Measurements from ENCODE around the gene RECK.
"Not testable (repeated sequence)": the region's sequence is repeated elsewhere in the genome, so short reads cannot be mapped to it uniquely, and the experiment has no call there.

RECK gene

DNA sequence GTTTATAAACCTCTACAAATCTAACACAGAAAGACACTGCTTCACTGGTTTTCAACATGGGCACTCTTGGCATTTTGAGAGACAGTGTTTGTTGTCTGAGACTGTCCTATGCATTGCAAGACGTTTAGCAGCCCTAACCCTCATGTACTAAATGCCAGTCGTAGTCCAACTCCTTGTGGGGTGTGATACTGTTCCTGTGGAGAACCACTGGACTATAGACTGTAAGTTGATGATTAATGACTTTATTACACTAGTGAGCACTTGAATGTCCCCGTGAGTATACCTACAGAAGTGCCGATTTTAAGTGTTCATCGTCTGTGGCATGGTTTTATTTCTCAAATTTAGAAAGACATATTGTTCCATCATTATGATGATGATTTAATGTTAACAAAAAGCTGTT is 46.2 kb downstream of the RECK start:
- TF ChIP-seq FOXA1 (IDR thresholded peaks at IDR 0.05) = no peak
- TF ChIP-seq NFRKB (IDR thresholded peaks at IDR 0.05) = no peak
- no peak for TF ChIP-seq ELF4 (IDR thresholded peaks at IDR 0.05)
- no peak for TF ChIP-seq FOXM1 (IDR thresholded peaks at IDR 0.05; ENCODE audit: borderline replicate concordance)
- no peak for TF ChIP-seq TARDBP (IDR thresholded peaks at IDR 0.05)
- TF ChIP-seq SP1 (IDR thresholded peaks at IDR 0.05) = no peak
- TF ChIP-seq, protein P1, sequence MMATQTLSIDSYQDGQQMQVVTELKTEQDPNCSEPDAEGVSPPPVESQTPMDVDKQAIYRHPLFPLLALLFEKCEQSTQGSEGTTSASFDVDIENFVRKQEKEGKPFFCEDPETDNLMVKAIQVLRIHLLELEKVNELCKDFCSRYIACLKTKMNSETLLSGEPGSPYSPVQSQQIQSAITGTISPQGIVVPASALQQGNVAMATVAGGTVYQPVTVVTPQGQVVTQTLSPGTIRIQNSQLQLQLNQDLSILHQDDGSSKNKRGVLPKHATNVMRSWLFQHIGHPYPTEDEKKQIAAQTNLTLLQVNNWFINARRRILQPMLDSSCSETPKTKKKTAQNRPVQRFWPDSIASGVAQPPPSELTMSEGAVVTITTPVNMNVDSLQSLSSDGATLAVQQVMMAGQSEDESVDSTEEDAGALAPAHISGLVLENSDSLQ (IDR thresholded peaks at IDR 0.05) = no peak
- no peak for TF ChIP-seq L3MBTL2 (conservative IDR thresholded peaks at IDR 0.05)
- no peak for TF ChIP-seq HDGF (IDR thresholded peaks at IDR 0.05; ENCODE audit: borderline replicate concordance)
- no peak for TF ChIP-seq SUZ12 (IDR thresholded peaks at IDR 0.05)
- TF ChIP-seq CTBP1 (IDR thresholded peaks at IDR 0.05; ENCODE audit: borderline replicate concordance) = no peak
- TF ChIP-seq FOXK2 (IDR thresholded peaks at IDR 0.05) = no peak
- no peak for TF ChIP-seq LEF1 (IDR thresholded peaks at IDR 0.05; ENCODE audit: borderline replicate concordance)
- no peak for TF ChIP-seq BHLHE40 (IDR thresholded peaks at IDR 0.05; ENCODE audit: borderline replicate concordance)
- TF ChIP-seq ZNF384 (IDR thresholded peaks at IDR 0.05) = no peak
- TF ChIP-seq ARNT (IDR thresholded peaks at IDR 0.05) = no peak
- POLR2A ChIA-PET = no interaction called here
- DNase-seq (ENCODE audit: extremely low spot score) = no peak
- CTCF ChIA-PET = no interaction called here

DNA sequence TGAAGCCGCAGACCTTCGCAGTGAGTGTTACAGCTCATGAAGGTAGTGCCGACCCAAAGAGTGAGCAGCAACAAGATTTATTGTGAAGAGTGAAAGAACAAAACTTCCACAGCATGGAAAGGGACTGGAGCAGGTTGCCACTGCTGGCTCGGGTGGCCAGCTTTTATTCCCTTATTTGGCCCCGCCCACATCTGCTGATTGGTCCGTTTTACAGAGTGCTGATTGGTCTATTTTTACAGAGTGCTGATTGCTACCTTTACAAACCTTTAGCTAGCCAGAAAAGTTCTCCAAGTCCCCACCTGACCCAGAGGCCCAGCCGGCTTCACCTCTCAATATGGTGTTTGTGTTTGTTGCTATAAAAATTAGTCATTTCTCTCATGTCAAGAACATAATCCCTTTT is 49.7 kb downstream of the RECK start:
- no peak for DNase-seq (ENCODE audit: extremely low spot score)
- TF ChIP-seq TARDBP (IDR thresholded peaks at IDR 0.05) (no peak), L3MBTL2 (conservative IDR thresholded peaks at IDR 0.05) (no peak), ARNT (IDR thresholded peaks at IDR 0.05) (no peak), FOXA1 (IDR thresholded peaks at IDR 0.05) (no peak), CTBP1 (IDR thresholded peaks at IDR 0.05; ENCODE audit: borderline replicate concordance) (no peak), NFRKB (IDR thresholded peaks at IDR 0.05) (no peak), HDGF (IDR thresholded peaks at IDR 0.05; ENCODE audit: borderline replicate concordance) (no peak), ELF4 (IDR thresholded peaks at IDR 0.05) (no peak), FOXM1 (IDR thresholded peaks at IDR 0.05; ENCODE audit: borderline replicate concordance) (no peak), SUZ12 (IDR thresholded peaks at IDR 0.05) (no peak), LEF1 (IDR thresholded peaks at IDR 0.05; ENCODE audit: borderline replicate concordance) (no peak), ZNF384 (IDR thresholded peaks at IDR 0.05) (no peak), BHLHE40 (IDR thresholded peaks at IDR 0.05; ENCODE audit: borderline replicate concordance) (no peak), SP1 (IDR thresholded peaks at IDR 0.05) (no peak), FOXK2 (IDR thresholded peaks at IDR 0.05) (no peak)
- TF ChIP-seq, protein P1 (IDR thresholded peaks at IDR 0.05) = no peak
- CTCF ChIA-PET = no interaction called here
- POLR2A ChIA-PET = no interaction called here

DNA sequence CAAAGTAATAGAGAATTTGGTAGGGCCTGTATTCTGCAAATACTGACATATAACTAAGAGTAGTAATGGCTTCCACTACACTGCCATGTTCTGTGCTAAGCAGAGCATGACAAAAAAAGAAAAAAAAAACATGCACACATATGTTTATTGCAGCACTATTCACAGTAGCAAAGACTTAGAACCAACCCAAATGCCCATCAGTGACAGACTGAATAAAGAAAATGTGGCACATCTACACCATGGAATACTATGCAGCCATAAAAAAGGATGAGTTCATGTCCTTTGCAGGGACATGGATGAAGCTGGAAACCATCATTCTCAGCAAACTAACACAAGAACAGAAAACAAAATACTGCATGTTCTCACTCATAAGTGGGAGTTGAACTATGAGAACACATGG is 50.3 kb downstream of the RECK start:
- POLR2A ChIA-PET; CTCF ChIA-PET; DNase-seq (ENCODE audit: extremely low spot score): not testable (repeated sequence)

DNA sequence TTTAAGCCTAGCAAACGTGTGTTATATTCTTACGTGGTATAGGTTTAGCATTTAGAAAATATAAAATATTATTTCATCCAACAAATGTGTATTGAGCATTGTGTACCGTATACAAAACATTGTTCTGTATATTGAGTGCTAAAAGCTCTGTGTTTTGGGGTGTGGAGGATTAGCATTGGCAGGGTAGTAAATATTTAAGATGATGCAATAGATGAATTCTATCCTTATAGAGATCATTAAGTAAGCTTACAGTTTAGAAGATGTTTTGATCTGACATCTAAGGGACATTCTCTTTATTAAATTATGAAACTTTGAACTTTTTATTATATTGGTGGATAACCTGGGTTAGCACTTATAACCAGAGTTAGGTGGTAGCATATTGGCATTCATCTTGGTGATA is 51.3 kb downstream of the RECK start:
- DNase-seq (ENCODE audit: extremely low spot score) = no peak
- ChIA-PET CTCF (no interaction called here), POLR2A (no interaction called here)
- TF ChIP-seq NFRKB (IDR thresholded peaks at IDR 0.05) (no peak), LEF1 (IDR thresholded peaks at IDR 0.05; ENCODE audit: borderline replicate concordance) (no peak), SP1 (IDR thresholded peaks at IDR 0.05) (no peak), HDGF (IDR thresholded peaks at IDR 0.05; ENCODE audit: borderline replicate concordance) (no peak), L3MBTL2 (conservative IDR thresholded peaks at IDR 0.05) (no peak), FOXK2 (IDR thresholded peaks at IDR 0.05) (no peak), ARNT (IDR thresholded peaks at IDR 0.05) (no peak)
- TF ChIP-seq, protein P1 (IDR thresholded peaks at IDR 0.05) = no peak

DNA sequence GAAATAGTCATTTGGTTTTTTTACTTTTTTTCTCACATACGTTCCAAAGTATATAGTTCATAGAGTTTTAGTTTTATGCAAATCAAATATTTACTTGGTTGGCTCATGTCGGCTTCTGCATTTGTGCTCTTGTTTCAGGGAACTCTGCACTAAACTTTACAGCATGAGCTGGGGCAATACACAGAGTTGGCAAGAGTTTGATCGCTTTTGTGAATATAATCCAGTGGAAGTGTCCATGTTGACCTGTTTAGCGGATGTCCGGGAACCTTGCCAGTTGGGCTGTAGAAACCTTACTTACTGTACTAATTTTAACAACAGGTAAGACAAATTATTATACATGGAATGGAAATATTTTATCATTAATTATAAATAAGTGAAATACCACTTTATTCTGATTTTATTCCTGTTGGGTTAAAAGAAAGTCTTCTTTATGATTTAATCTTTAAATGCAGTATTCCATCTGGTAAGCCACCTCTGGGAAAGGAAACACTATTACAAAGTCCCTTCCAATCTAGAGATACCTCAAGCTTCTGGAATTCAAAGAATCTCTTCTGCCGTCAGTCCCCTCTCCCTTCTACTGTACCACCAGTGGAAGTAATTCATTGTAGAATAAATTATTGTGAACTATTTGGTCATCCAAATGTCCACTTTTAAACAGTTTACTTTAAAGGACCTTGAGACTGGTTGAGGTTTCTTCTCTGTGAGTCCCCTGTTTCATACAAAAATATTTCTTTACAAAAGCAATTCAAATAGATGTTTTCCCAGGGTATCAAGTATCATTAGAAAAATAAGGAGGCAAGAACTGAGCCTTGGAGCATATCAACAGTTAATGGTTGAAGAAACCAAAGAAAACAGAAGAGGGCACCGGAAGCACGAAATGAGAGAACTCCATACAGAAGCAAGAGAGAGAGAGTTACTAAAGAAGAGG is 54.6 kb downstream of the RECK start:
- ChIA-PET POLR2A (no interaction called here), CTCF (no interaction called here)
- DNase-seq (ENCODE audit: extremely low spot score) = no peak
- TF ChIP-seq HDGF (IDR thresholded peaks at IDR 0.05; ENCODE audit: borderline replicate concordance) (no peak), BHLHE40 (IDR thresholded peaks at IDR 0.05; ENCODE audit: borderline replicate concordance) (no peak), LEF1 (IDR thresholded peaks at IDR 0.05; ENCODE audit: borderline replicate concordance) (no peak), FOXA1 (IDR thresholded peaks at IDR 0.05) (no peak), FOXK2 (IDR thresholded peaks at IDR 0.05) (no peak), FOXM1 (IDR thresholded peaks at IDR 0.05; ENCODE audit: borderline replicate concordance) (no peak), NFRKB (IDR thresholded peaks at IDR 0.05) (no peak)
- TF ChIP-seq, protein P1 (IDR thresholded peaks at IDR 0.05) = no peak

DNA sequence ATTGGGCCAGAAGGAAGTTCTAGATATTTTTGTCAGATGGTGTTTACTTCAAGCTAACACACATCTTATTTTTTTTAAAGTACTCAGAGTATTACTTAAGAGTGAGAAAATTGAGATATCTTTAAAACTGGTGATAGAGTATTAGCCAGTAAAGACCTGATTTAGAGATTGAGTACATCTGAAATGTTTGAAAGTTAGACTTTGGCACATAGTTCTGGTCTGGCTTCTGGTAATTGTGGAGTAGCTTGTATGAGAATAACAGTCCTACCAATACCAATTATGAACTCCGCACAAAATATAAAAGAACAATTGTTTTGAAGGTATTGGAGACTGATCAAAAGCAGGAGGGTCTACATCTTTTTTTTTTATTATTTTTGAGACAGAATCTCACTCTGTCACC is 55.3 kb downstream of the RECK start:
- ChIA-PET CTCF (no interaction called here), POLR2A (no interaction called here)
- no peak for TF ChIP-seq NFRKB (IDR thresholded peaks at IDR 0.05)
- TF ChIP-seq SP1 (IDR thresholded peaks at IDR 0.05) = no peak
- no peak for TF ChIP-seq TARDBP (IDR thresholded peaks at IDR 0.05)
- no peak for TF ChIP-seq CTBP1 (IDR thresholded peaks at IDR 0.05; ENCODE audit: borderline replicate concordance)
- no peak for TF ChIP-seq SUZ12 (IDR thresholded peaks at IDR 0.05)
- TF ChIP-seq L3MBTL2 (conservative IDR thresholded peaks at IDR 0.05) = no peak
- TF ChIP-seq ZNF384 (IDR thresholded peaks at IDR 0.05) = no peak
- TF ChIP-seq BHLHE40 (IDR thresholded peaks at IDR 0.05; ENCODE audit: borderline replicate concordance) = no peak
- no peak for TF ChIP-seq LEF1 (IDR thresholded peaks at IDR 0.05; ENCODE audit: borderline replicate concordance)
- no peak for TF ChIP-seq FOXM1 (IDR thresholded peaks at IDR 0.05; ENCODE audit: borderline replicate concordance)
- TF ChIP-seq, protein P1 (IDR thresholded peaks at IDR 0.05) = no peak
- TF ChIP-seq HDGF (IDR thresholded peaks at IDR 0.05; ENCODE audit: borderline replicate concordance) = no peak
- no peak for TF ChIP-seq ELF4 (IDR thresholded peaks at IDR 0.05)
- no peak for TF ChIP-seq ARNT (IDR thresholded peaks at IDR 0.05)
- no peak for TF ChIP-seq FOXK2 (IDR thresholded peaks at IDR 0.05)
- TF ChIP-seq FOXA1 (IDR thresholded peaks at IDR 0.05) = no peak
- DNase-seq (ENCODE audit: extremely low spot score) = no peak

Data from HEK293T (cell line).